GM21576 (cell line): Measurements from ENCODE around the gene LIN37.
A peak's percentile ranks its signal among the peaks of the same experiment; 100 is the strongest.
"Not testable (repeated sequence)": the region's sequence is repeated elsewhere in the genome, so short reads cannot be mapped to it uniquely, and the experiment has no call there.

Experiments used
- ATAC-seq: cut with Tn5 transposase; IDR thresholded peaks from one replicate; pipeline ENCODE4 v1.9.1; 2021; ENCODE audit warnings: mild to moderate bottlenecking, moderate library complexity; ENCODE audit not compliant: unreplicated experiment

The LIN37 gene

GRCh38 chr19:35772362-35772761 is 24.0 kb downstream of the LIN37 start:
- ATAC-seq = not testable (repeated sequence)

- ATAC-seq = no peak
Observed at GRCh38 chr19:35773020-35773806, 24.8 kb downstream of the LIN37 start.

- no peak for ATAC-seq
Observed at GRCh38 chr19:35774274-35775045, 26.1 kb downstream of the LIN37 start.

GRCh38 chr19:35775046-35775297 is 26.6 kb downstream of the LIN37 start:
- ATAC-seq = no peak

- peak; percentile 89 for ATAC-seq
Observed at GRCh38 chr19:35775298-35776101, 27.1 kb downstream of the LIN37 start, which contains the start of gene ARHGAP33. ARHGAP33 (plus strand) TSS chr19:35775564; CDS start chr19:35775659, 95 bp downstream.

- no peak for ATAC-seq
Observed at GRCh38 chr19:35776102-35776788, 27.9 kb downstream of the LIN37 start.

- no peak for ATAC-seq
Observed at GRCh38 chr19:35777086-35777841, 28.9 kb downstream of the LIN37 start.

GRCh38 chr19:35777961-35778360 is 29.6 kb downstream of the LIN37 start:
- ATAC-seq = no peak

GRCh38 chr19:35779033-35779432 is 30.7 kb downstream of the LIN37 start:
- no peak for ATAC-seq

- ATAC-seq = no peak
Observed at GRCh38 chr19:35780058-35780457, 31.7 kb downstream of the LIN37 start.

GRCh38 chr19:35780717-35781116 is 32.3 kb downstream of the LIN37 start:
- ATAC-seq = no peak

GRCh38 chr19:35781650-35782049 is 33.3 kb downstream of the LIN37 start:
- ATAC-seq = no peak

GRCh38 chr19:35782589-35782988 is 34.2 kb downstream of the LIN37 start:
- ATAC-seq = no peak

- no peak for ATAC-seq
Observed at GRCh38 chr19:35783469-35784434, 35.4 kb downstream of the LIN37 start.

- ATAC-seq = no peak
Observed at GRCh38 chr19:35784503-35785338, 36.3 kb downstream of the LIN37 start.

GRCh38 chr19:35785339-35785627 is 36.9 kb downstream of the LIN37 start:
- ATAC-seq = no peak

- no peak for ATAC-seq
Observed at GRCh38 chr19:35786299-35787160, 38.2 kb downstream of the LIN37 start.
